Measurements from ENCODE around the gene HNRNPA3.

GRCh38 chr2:177253704-177254103 lies 41.1 kb downstream of the HNRNPA3 start:
- TF ChIP-seq POLR2AphosphoS5 (IDR thresholded peaks at IDR 0.05; ENCODE audit: borderline replicate concordance, low read depth, low read length) (no peak), EZH2 (IDR thresholded peaks at IDR 0.05) (no peak)
